NT2/D1 (cell line): ENCODE data around the gene LRCH1.

ENCODE experiments used
- YY1 ChIP-seq: IDR thresholded peaks from 2 replicates; pipeline ENCODE4 v1.6.1; 2011; ENCODE audit not compliant: insufficient read length, insufficient read depth
- ZNF274 ChIP-seq: IDR thresholded peaks from 2 replicates; pipeline ENCODE4 v1.6.1; 2011; ENCODE audit warnings: mild to moderate bottlenecking, low read depth, low read length

GRCh38 chr13:46676378-46676725 lies 123.4 kb downstream of the LRCH1 start:
- TF ChIP-seq YY1 (no peak), ZNF274 (no peak)
